GM21526 (cell line): ENCODE data around the gene F7.

ENCODE experiments used
- ATAC-seq: cut with Tn5 transposase; IDR thresholded peaks from one replicate; pipeline ENCODE4 v1.9.1; 2021; ENCODE audit warnings: moderate library complexity; ENCODE audit not compliant: unreplicated experiment, low FRiP score

F7 gene

GRCh38 chr13:113166681-113167080 lies 61.1 kb downstream of the F7 start:
- ATAC-seq: no peak

GRCh38 chr13:113167155-113167554 lies 61.6 kb downstream of the F7 start:
- no peak for ATAC-seq

- no peak for ATAC-seq
Measured at GRCh38 chr13:113167575-113167974, 62.0 kb downstream of the F7 start.

- no peak for ATAC-seq
Measured at GRCh38 chr13:113168211-113168610, 62.6 kb downstream of the F7 start.

GRCh38 chr13:113169277-113170272 lies 64.0 kb downstream of the F7 start:
- no peak for ATAC-seq
